Sigmoid colon (tissue), 7 donors: ENCODE measurements around the gene FMNL2. TPM values are rescaled to one million over a fixed set of nuclear protein-coding genes. Genes with fewer than 3 reads are reported as not detected.
A peak's percentile ranks its signal among the peaks of the same experiment; 100 is the strongest.

Source experiments
- DNase-seq: peaks from one replicate; pipeline ENCODE4 v3.0.0-alpha.2; 2019
- H3K27ac ChIP-seq, 4 donors: fragments of 200-600 bp; sonication (generic); one replicate each; pipeline ENCODE4 v1.5.1; 2016 to 2019; ENCODE audit warnings: mild to moderate bottlenecking in 1 of 4
- H3K27me3 ChIP-seq, 3 donors: fragments of 200-600 bp; sonication (generic); one replicate each; pipeline ENCODE4 v1.5.1; 2019; ENCODE audit warnings: mild to moderate bottlenecking in 1 of 3
- H3K36me3 ChIP-seq, 4 donors: fragments of 200-600 bp; sonication (generic); one replicate each; pipeline ENCODE4 v1.5.1; 2016 to 2019
- H3K4me1 ChIP-seq, 4 donors: fragments of 200-600 bp; sonication (generic); one replicate each; pipeline ENCODE4 v1.5.1; 2017 to 2019
- H3K4me3 ChIP-seq, 4 donors: fragments of 200-600 bp; sonication (generic); one replicate each; pipeline ENCODE4 v1.5.1; 2017 to 2019; ENCODE audit warnings: mild to moderate bottlenecking in 2 of 4, moderate library complexity in 1 of 4
- H3K9me3 ChIP-seq, 4 donors: fragments of 200-600 bp in 3 of 4; sonication (generic) in 3 of 4; one replicate each; pipeline versions ENCODE4 v1.5.1 to v1.6.1; 2013 to 2019
- EP300 ChIP-seq, 4 donors: sonication (generic); formaldehyde crosslinking; IDR thresholded peaks; one replicate each; pipeline ENCODE4 v1.6.1; 2017; ENCODE audit warnings: antibody characterized with exemption in 4 of 4
- POLR2A ChIP-seq, 2 donors: fragments of 450-650 bp; IDR thresholded peaks; one replicate each; pipeline ENCODE4 v1.6.1; 2016; ENCODE audit warnings: antibody characterized with exemption in 2 of 2, mild to moderate bottlenecking in 2 of 2, moderate library complexity in 2 of 2
- POLR2AphosphoS5 ChIP-seq, 4 donors: sonication (generic); formaldehyde crosslinking; IDR thresholded peaks; one replicate each; pipeline ENCODE4 v1.6.1; 2017; ENCODE audit warnings: antibody characterized with exemption in 4 of 4
- WGBS, 2 donors: extraction: QIAGEN DNeasy Blood & Tissue Kit; methylation state at CpG; one replicate each; pipeline ENCODE4 v1.1.7; 2013; 5-methylcytosine and 5-hydroxymethylcytosine counted together
- intact Hi-C: fragments of 100-400 bp; cut with DNase I; formaldehyde crosslinking; loops from one replicate; pipeline ENCODE4 v1.15.1; 2023
- polyA plus RNA-seq, 3 donors: library from polyadenylated mRNA; stranded (reverse); fragments of 200-250 nt; gene quantifications; one replicate each; pipeline ENCODE4 v1.2.3, GENCODE V29; 2013
- total RNA-seq, 4 donors: library from RNA; depleted of rRNA; stranded (reverse); fragments of >200 nt; gene quantifications; one replicate each; pipeline ENCODE4 v1.1.0, GENCODE V29; 2016
- TF ChIP-seq, protein P1 (sequence below), 4 experiments: fragments of 450-650 bp in 3 of 4; fragments of 200-600 bp in 1 of 4; IDR thresholded peaks; one replicate each; pipeline ENCODE4 v1.5.1; 2016 to 2019; ENCODE audit warnings: antibody characterized with exemption in 4 of 4, mild to moderate bottlenecking in 3 of 4, moderate library complexity in 2 of 4
- donor health status: healthy with polysubstance abuse.
- donor health status: Bipolar disorder and iron deficiency.
- donor health status: healthy.

FMNL2 gene
- total and polyA plus RNA-seq, 7 donors, result 9.4 to 30.5 (median 17.8) TPM

- H3K9me3 ChIP-seq, result no peaks in the 10 kb centered on the region
- H3K4me1 ChIP-seq, result peaks cover 0 to 26% (median 25%) of the 10 kb centered on the region in 4 donors
- no peak overlapping the region for H3K4me3 ChIP-seq
- no peaks in the 10 kb centered on the region for H3K27me3 ChIP-seq
- no peak for DNase-seq
- H3K27ac ChIP-seq, result peak overlapping the region; percentile 9 to 69 (median 52)
- 6 to 24% methylated on average over 2 of the region's 2 CpGs for WGBS, 2 donors
- peaks cover 0 to 21% (median 5%) of the 10 kb centered on the region in 4 donors for H3K36me3 ChIP-seq
- TF ChIP-seq EP300 (IDR thresholded peaks at IDR 0.05), result no peak
- TF ChIP-seq, protein P1, sequence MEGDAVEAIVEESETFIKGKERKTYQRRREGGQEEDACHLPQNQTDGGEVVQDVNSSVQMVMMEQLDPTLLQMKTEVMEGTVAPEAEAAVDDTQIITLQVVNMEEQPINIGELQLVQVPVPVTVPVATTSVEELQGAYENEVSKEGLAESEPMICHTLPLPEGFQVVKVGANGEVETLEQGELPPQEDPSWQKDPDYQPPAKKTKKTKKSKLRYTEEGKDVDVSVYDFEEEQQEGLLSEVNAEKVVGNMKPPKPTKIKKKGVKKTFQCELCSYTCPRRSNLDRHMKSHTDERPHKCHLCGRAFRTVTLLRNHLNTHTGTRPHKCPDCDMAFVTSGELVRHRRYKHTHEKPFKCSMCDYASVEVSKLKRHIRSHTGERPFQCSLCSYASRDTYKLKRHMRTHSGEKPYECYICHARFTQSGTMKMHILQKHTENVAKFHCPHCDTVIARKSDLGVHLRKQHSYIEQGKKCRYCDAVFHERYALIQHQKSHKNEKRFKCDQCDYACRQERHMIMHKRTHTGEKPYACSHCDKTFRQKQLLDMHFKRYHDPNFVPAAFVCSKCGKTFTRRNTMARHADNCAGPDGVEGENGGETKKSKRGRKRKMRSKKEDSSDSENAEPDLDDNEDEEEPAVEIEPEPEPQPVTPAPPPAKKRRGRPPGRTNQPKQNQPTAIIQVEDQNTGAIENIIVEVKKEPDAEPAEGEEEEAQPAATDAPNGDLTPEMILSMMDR (IDR thresholded peaks at IDR 0.05), result peak in 2 of 4 experiments; percentile 18 to 24
- intact Hi-C loops, result no loop called here
Measured at GRCh38 chr2:152648336-152648735, 313.4 kb downstream of the FMNL2 start.

DNA sequence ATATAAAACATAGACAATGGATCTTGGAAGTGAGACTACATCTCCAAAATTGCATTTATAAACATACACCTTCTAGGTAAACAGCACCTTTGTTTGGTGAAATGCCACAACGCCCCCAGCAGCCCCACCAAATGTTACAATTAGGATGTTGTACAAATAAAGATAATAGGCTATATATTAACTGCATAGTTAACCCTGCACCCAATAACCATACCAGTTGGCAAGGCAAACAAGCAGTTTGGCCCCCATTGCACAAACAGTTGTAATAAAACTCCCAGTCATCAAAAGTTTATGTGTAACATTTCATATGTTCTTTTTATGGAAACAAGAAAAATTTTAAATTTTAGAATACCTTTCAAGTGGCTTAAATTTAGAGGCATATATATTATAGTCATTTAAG, 315.0 kb downstream of the FMNL2 start:
- Histone ChIP-seq H3K9me3 (no peaks in the 10 kb centered on the region), H3K4me1 (peaks cover 0 to 26% (median 25%) of the 10 kb centered on the region in 4 donors), H3K4me3 (no peak overlapping the region), H3K27me3 (no peaks in the 10 kb centered on the region), H3K27ac (no peak overlapping the region), H3K36me3 (peaks cover 0 to 24% (median 0%) of the 10 kb centered on the region in 4 donors)
- TF ChIP-seq POLR2A (IDR thresholded peaks at IDR 0.05) (no peak), EP300 (IDR thresholded peaks at IDR 0.05) (no peak), POLR2AphosphoS5 (IDR thresholded peaks at IDR 0.05) (no peak)
- TF ChIP-seq, protein P1 (IDR thresholded peaks at IDR 0.05), result no peak
- intact Hi-C loops, result no loop called here
- WGBS, 2 donors, result 17 to 64% methylated on average over 1 of the region's 1 CpG
- DNase-seq, result no peak

GRCh38 chr2:152650768-152651371, 315.9 kb downstream of the FMNL2 start:
- Histone ChIP-seq H3K27ac (no peak overlapping the region), H3K27me3 (no peaks in the 10 kb centered on the region), H3K9me3 (no peaks in the 10 kb centered on the region), H3K36me3 (peaks cover 0 to 27% (median 0%) of the 10 kb centered on the region in 4 donors), H3K4me3 (no peak overlapping the region), H3K4me1 (peaks cover 0 to 26% (median 25%) of the 10 kb centered on the region in 4 donors)
- WGBS, 2 donors, result 96 to 97% methylated on average over 6 of the region's 6 CpGs
- TF ChIP-seq EP300 (IDR thresholded peaks at IDR 0.05) (no peak), POLR2AphosphoS5 (IDR thresholded peaks at IDR 0.05) (no peak), POLR2A (IDR thresholded peaks at IDR 0.05) (no peak)
- TF ChIP-seq, protein P1 (IDR thresholded peaks at IDR 0.05), result no peak
- no peak for DNase-seq
- intact Hi-C loops, result no loop called here

DNA sequence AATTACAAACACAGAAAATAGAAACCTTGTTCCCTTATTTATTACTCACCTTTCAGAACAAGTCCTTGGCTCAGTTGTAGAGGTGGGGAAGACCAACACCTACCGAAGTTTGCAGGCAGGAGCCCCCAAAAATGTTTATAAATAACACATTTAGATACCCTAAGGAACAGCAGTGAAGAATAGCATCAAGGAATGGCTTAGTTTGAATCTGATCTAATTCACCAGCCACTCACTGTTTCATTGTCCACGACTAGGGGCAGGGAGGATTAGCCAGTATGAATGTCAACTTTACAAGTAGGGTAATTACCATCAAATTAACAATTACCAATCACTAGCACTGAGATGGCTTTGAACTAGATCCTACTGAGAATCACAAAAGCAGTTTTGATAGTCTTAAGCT, 316.9 kb downstream of the FMNL2 start:
- Histone ChIP-seq H3K4me1 (peaks cover 0 to 19% (median 18%) of the 10 kb centered on the region in 4 donors), H3K36me3 (peaks cover 0 to 36% (median 2%) of the 10 kb centered on the region in 4 donors), H3K4me3 (no peak overlapping the region), H3K9me3 (no peaks in the 10 kb centered on the region), H3K27ac (no peak overlapping the region), H3K27me3 (no peaks in the 10 kb centered on the region)
- no peak for DNase-seq
- TF ChIP-seq EP300 (IDR thresholded peaks at IDR 0.05) (no peak), POLR2A (IDR thresholded peaks at IDR 0.05) (no peak), POLR2AphosphoS5 (IDR thresholded peaks at IDR 0.05) (no peak)
- TF ChIP-seq, protein P1 (IDR thresholded peaks at IDR 0.05), result no peak
- intact Hi-C loops, result no loop called here
- WGBS, 2 donors, result 78 to 82% methylated on average over 2 of the region's 2 CpGs

DNA sequence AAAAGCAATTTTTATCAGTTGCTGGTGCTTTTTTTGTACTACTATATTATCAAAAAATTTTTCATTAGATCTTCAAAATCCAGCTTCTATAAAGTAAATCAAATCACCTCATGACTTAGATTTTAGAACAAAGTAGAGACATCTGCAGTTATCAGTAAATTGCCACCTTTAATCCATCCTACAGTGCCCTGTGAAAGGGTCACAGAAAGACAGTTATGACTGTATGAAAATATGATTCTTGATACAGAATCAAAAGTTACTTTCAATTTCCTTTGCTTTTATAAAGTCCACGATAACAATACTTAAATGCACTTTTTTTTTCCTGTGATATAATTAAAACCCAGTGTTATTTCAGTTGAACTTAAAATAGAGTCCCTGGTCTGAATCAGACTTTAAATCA, 320.9 kb downstream of the FMNL2 start:
- H3K4me1 ChIP-seq, result no peaks in the 10 kb centered on the region
- no peaks in the 10 kb centered on the region for H3K9me3 ChIP-seq
- H3K36me3 ChIP-seq, result peaks cover 19 to 77% (median 22%) of the 10 kb centered on the region in 4 donors
- H3K4me3 ChIP-seq, result no peak overlapping the region
- intact Hi-C loops, result no loop called here
- DNase-seq, result no peak
- H3K27ac ChIP-seq, result no peak overlapping the region
- H3K27me3 ChIP-seq, result no peaks in the 10 kb centered on the region
- WGBS, 2 donors, result 83 to 84% methylated on average over 1 of the region's 1 CpG
- TF ChIP-seq POLR2AphosphoS5 (IDR thresholded peaks at IDR 0.05), result no peak
- TF ChIP-seq POLR2A (IDR thresholded peaks at IDR 0.05), result no peak
- no peak for TF ChIP-seq EP300 (IDR thresholded peaks at IDR 0.05)
